Measurements from ENCODE around the gene EVC2. TPM values are rescaled to one million over a fixed set of nuclear protein-coding genes. Genes with fewer than 3 reads are reported as not detected.

Gene EVC2
- polyA plus RNA-seq, 3 donors: 0.04 to 0.12 (median 0.08) TPM

DNA sequence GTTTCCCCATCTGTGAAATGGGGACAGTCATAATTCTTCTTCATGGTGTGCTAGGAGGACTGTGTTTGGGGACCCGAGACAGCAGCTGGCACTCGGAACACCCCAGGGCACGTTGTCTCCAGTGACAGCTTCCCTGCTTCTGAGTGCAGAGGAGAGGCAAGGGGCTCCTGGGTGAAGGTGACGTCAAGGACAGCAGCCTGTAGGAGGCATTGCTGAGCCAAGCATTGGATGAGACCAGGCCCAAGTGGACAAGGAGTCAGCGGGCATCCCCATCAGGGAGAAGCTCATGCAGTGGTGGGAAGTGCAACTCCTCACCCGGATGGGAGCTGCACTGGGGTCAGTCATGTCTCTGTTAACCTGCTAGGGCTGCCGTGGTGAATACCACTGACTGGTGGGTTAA is 48.7 kb upstream of the EVC2 start:
- no peak overlapping the region for H3K9ac ChIP-seq (ENCODE audit: insufficient read depth, low read length, poor library complexity, severe bottlenecking)
- Mint-ChIP-seq H3K4me3 (no peak overlapping the region), H3K4me1 (no peaks in the 10 kb centered on the region), H3K36me3 (no peaks in the 10 kb centered on the region), H3K27ac (no peak overlapping the region), H3K27me3 (ENCODE audit: low read depth in 3 of 3) (no peaks in the 10 kb centered on the region), H3K9me3 (peaks cover 0 to 2% (median 0%) of the 10 kb centered on the region in 7 donors)
- H3K4me2 ChIP-seq (replicated peaks; ENCODE audit: extremely low read depth, low read length, poor library complexity, severe bottlenecking): no peak overlapping the region
- no peak for DNase-seq
- H3K9me3 ChIP-seq (replicated peaks in 1 of 2; ENCODE audit: control insufficient read depth in 1 of 2, insufficient read depth in 1 of 2, low read length in 2 of 2): no peaks in the 10 kb centered on the region
- no peaks in the 10 kb centered on the region for H3K79me2 ChIP-seq (ENCODE audit: insufficient read depth, low read length)
- intact Hi-C loops (cut with micrococcal nuclease): no loop called here
- H3K36me3 ChIP-seq (replicated peaks in 1 of 2; ENCODE audit: control insufficient read depth in 1 of 2, insufficient read depth in 2 of 2, low read length in 2 of 2): no peaks in the 10 kb centered on the region
- no peak overlapping the region for H3K4me3 ChIP-seq (replicated peaks in 1 of 3; ENCODE audit: low read depth in 2 of 3, low read length in 3 of 3)
- H3K27ac ChIP-seq (ENCODE audit: low read depth in 1 of 2, low read length in 2 of 2): no peak overlapping the region
- WGBS (ENCODE audit: insufficient coverage): 100% methylated on average over 6 of the region's 7 CpGs
- TF ChIP-seq, protein P1, sequence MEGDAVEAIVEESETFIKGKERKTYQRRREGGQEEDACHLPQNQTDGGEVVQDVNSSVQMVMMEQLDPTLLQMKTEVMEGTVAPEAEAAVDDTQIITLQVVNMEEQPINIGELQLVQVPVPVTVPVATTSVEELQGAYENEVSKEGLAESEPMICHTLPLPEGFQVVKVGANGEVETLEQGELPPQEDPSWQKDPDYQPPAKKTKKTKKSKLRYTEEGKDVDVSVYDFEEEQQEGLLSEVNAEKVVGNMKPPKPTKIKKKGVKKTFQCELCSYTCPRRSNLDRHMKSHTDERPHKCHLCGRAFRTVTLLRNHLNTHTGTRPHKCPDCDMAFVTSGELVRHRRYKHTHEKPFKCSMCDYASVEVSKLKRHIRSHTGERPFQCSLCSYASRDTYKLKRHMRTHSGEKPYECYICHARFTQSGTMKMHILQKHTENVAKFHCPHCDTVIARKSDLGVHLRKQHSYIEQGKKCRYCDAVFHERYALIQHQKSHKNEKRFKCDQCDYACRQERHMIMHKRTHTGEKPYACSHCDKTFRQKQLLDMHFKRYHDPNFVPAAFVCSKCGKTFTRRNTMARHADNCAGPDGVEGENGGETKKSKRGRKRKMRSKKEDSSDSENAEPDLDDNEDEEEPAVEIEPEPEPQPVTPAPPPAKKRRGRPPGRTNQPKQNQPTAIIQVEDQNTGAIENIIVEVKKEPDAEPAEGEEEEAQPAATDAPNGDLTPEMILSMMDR (IDR thresholded peaks at IDR 0.05): no peak
- H3K27me3 ChIP-seq (ENCODE audit: control insufficient read depth in 2 of 2, insufficient read depth in 2 of 2, low read length in 2 of 2): no peaks in the 10 kb centered on the region
- no peak overlapping the region for H2AFZ ChIP-seq (ENCODE audit: insufficient read depth, low read depth, low read length, poor library complexity, severe bottlenecking)
- H3K4me1 ChIP-seq (ENCODE audit: control insufficient read depth in 1 of 2, insufficient read depth in 2 of 2, low read length in 2 of 2): no peaks in the 10 kb centered on the region
- no peaks in the 10 kb centered on the region for H4K20me1 ChIP-seq (ENCODE audit: insufficient read depth, low read length)

DNA sequence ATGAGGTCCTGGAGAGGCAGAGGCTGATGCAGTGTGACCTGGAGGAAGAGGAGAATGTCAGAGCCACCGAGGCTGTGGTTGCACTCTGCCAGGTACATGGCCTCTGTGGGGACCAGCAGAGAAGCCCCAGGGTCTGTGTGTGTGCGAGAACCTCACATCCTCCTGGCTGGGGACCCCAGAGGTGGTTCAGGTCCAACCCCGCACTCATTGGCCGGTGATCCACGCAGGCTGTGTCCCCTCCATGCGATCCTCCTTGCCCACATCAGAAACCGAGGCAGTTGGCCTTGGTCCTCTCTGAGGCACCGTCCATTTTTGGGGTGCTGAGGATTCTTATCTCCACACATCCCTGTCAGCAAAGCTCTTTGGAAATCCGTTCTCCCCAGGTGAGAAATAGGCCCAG is 47.9 kb upstream of the EVC2 start:
- no peak overlapping the region for H3K9ac ChIP-seq (ENCODE audit: insufficient read depth, low read length, poor library complexity, severe bottlenecking)
- no peaks in the 10 kb centered on the region for H3K4me1 ChIP-seq (ENCODE audit: control insufficient read depth in 1 of 2, insufficient read depth in 2 of 2, low read length in 2 of 2)
- H3K36me3 Mint-ChIP-seq: no peaks in the 10 kb centered on the region
- no peaks in the 10 kb centered on the region for H3K4me1 Mint-ChIP-seq
- no peaks in the 10 kb centered on the region for H3K27me3 ChIP-seq (ENCODE audit: control insufficient read depth in 2 of 2, insufficient read depth in 2 of 2, low read length in 2 of 2)
- no peaks in the 10 kb centered on the region for H4K20me1 ChIP-seq (ENCODE audit: insufficient read depth, low read length)
- peaks cover 0 to 2% (median 0%) of the 10 kb centered on the region in 7 donors for H3K9me3 Mint-ChIP-seq
- no peak overlapping the region for H3K4me2 ChIP-seq (replicated peaks; ENCODE audit: extremely low read depth, low read length, poor library complexity, severe bottlenecking)
- H3K27me3 Mint-ChIP-seq (ENCODE audit: low read depth in 3 of 3): no peaks in the 10 kb centered on the region
- 92% methylated on average over 2 of the region's 9 CpGs for WGBS (ENCODE audit: insufficient coverage)
- H3K36me3 ChIP-seq (replicated peaks in 1 of 2; ENCODE audit: control insufficient read depth in 1 of 2, insufficient read depth in 2 of 2, low read length in 2 of 2): no peaks in the 10 kb centered on the region
- TF ChIP-seq, protein P1 (IDR thresholded peaks at IDR 0.05): no peak
- no peak overlapping the region for H3K4me3 Mint-ChIP-seq
- intact Hi-C loops (cut with micrococcal nuclease): no loop called here
- H3K27ac ChIP-seq (ENCODE audit: low read depth in 1 of 2, low read length in 2 of 2): no peak overlapping the region
- no peak overlapping the region for H3K4me3 ChIP-seq (replicated peaks in 1 of 3; ENCODE audit: low read depth in 2 of 3, low read length in 3 of 3)
- no peak overlapping the region for H2AFZ ChIP-seq (ENCODE audit: insufficient read depth, low read depth, low read length, poor library complexity, severe bottlenecking)
- H3K9me3 ChIP-seq (replicated peaks in 1 of 2; ENCODE audit: control insufficient read depth in 1 of 2, insufficient read depth in 1 of 2, low read length in 2 of 2): no peaks in the 10 kb centered on the region
- no peak overlapping the region for H3K27ac Mint-ChIP-seq
- H3K79me2 ChIP-seq (ENCODE audit: insufficient read depth, low read length): no peaks in the 10 kb centered on the region
- DNase-seq: no peak
